ENCODE measurements around the gene EIF2S3. TPM values are rescaled to one million over a fixed set of nuclear protein-coding genes. Genes with fewer than 3 reads are reported as not detected.

EIF2S3 gene
- total RNA-seq, 1 experiment from 2014 or later = 201 TPM

- POLR2A ChIA-PET (ENCODE audit: unreplicated experiment) = no interaction called here
- CTCF ChIA-PET = interaction anchor here (1.5 kb wide), 1 partner anchor 28 kb away, joined by 18 read pairs; the partner anchor contains the start of gene EIF2S3
These were observed 28.3 kb upstream of the EIF2S3 start for GRCh38 chrX:24026432-24026831.

GRCh38 chrX:24027086-24027485, 27.7 kb upstream of the EIF2S3 start, which contains the start of gene KLHL15:
Gene KLHL15 (minus strand): TSS chrX:24027186. CDS start chrX:24006693, 20,493 bp downstream.
- peak within 1 kb of the TSS; percentile 70 for H3K4me3 ChIP-seq (ENCODE audit: low read length)
- POLR2A ChIA-PET (ENCODE audit: unreplicated experiment) = no interaction called here
- peaks cover 10% of the 10 kb centered on the region for H4K20me1 ChIP-seq (ENCODE audit: low read length)
- no peak for DNase-seq
- CTCF ChIA-PET = no interaction called here
- H3K9ac ChIP-seq (ENCODE audit: low read length) = peak within 1 kb of the TSS; percentile 90
- peak within 1 kb of the TSS; percentile 90 for H3K4me2 ChIP-seq (ENCODE audit: low read length)
- peak within 1 kb of the TSS; percentile 78 for H3K27ac ChIP-seq (ENCODE audit: low read length)
- H3K4me1 ChIP-seq (ENCODE audit: insufficient read depth, low read length) = peaks cover 12% of the 10 kb centered on the region; the same call in 1 of the 2 replicates
- no TSS peak for BruUV-seq (replicated peaks)
- no peaks in the 10 kb centered on the region for H3K36me3 ChIP-seq (ENCODE audit: low read depth, low read length)
- H3K27me3 ChIP-seq (ENCODE audit: low read length) = no peaks in the 10 kb centered on the region
- peak within 1 kb of the TSS; percentile 77 for H2AFZ ChIP-seq (ENCODE audit: low read length)
- ATAC-seq = no peak
- peaks cover 30% of the 10 kb centered on the region for H3K79me2 ChIP-seq (ENCODE audit: low read length)
- TF ChIP-seq EZH2 (IDR thresholded peaks at IDR 0.05; ENCODE audit: low read length, unreplicated experiment) = no peak
- TF ChIP-seq CTCF (conservative IDR thresholded peaks at IDR 0.05; ENCODE audit: low read depth, low read length) = no peak
- no peak for TF ChIP-seq EZH2phosphoT487 (IDR thresholded peaks at IDR 0.05; ENCODE audit: borderline replicate concordance, low read length)
- no peaks in the 10 kb centered on the region for H3K9me2 ChIP-seq (replicated peaks; ENCODE audit: low read length)
- H3K9me3 ChIP-seq (ENCODE audit: low read length) = no peaks in the 10 kb centered on the region
- intact Hi-C loops (cut with micrococcal nuclease) = loop anchor here (10.0 kb wide), 1 partner anchor 92 kb away; no protein-coding TSS in a partner anchor
- H3F3A ChIP-seq (ENCODE audit: low read length, unreplicated experiment) = no peaks in the 10 kb centered on the region

More at GRCh38 chrX:24026432-24026831, 28.3 kb upstream of the EIF2S3 start:
- BruUV-seq (replicated peaks) = no TSS peak
- intact Hi-C loops (cut with micrococcal nuclease) = loop anchor here (10.0 kb wide), 1 partner anchor 92 kb away; no protein-coding TSS in a partner anchor
- Histone ChIP-seq H3K79me2 (ENCODE audit: low read length) (peaks cover 36% of the 10 kb centered on the region), H2AFZ (ENCODE audit: low read length) (peak overlapping the region; percentile 77), H3K4me1 (ENCODE audit: insufficient read depth, low read length) (peaks cover 12% of the 10 kb centered on the region; the same call in 1 of the 2 replicates), H3K9me3 (ENCODE audit: low read length) (no peaks in the 10 kb centered on the region), H3F3A (ENCODE audit: low read length, unreplicated experiment) (no peaks in the 10 kb centered on the region), H3K4me3 (ENCODE audit: low read length) (peak overlapping the region; percentile 70), H4K20me1 (ENCODE audit: low read length) (peaks cover 10% of the 10 kb centered on the region), H3K9ac (ENCODE audit: low read length) (peak overlapping the region; percentile 90), H3K4me2 (ENCODE audit: low read length) (peak overlapping the region; percentile 90), H3K36me3 (ENCODE audit: low read depth, low read length) (no peaks in the 10 kb centered on the region), H3K27ac (ENCODE audit: low read length) (peak overlapping the region; percentile 78), H3K27me3 (ENCODE audit: low read length) (no peaks in the 10 kb centered on the region), H3K9me2 (replicated peaks; ENCODE audit: low read length) (no peaks in the 10 kb centered on the region)
- DNase-seq = no peak
- no peak for TF ChIP-seq EZH2 (IDR thresholded peaks at IDR 0.05; ENCODE audit: low read length, unreplicated experiment)
- no peak for TF ChIP-seq EZH2phosphoT487 (IDR thresholded peaks at IDR 0.05; ENCODE audit: borderline replicate concordance, low read length)
- no peak for TF ChIP-seq CTCF (conservative IDR thresholded peaks at IDR 0.05; ENCODE audit: low read depth, low read length)
- ATAC-seq = no peak

DNA sequence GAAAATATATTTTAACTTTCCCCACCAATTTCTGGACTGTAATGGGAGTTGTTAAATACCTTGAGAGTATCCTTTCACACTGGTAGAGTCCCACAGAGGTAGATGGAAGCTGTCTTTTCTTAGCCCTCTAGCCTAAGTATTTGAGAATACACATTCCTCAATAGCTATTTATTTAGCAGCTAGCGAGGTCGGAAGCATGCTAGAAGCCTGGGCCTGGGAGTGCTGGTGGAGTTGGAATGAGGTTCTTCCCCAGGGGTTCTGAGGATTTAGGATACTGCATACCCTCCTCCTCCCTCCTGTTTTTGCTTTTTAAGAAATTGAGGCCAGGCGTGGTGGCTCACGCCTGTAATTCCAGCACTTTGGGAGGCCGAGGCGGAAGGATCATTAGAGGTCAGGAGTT, 26.8 kb upstream of the EIF2S3 start:
- no peak for ATAC-seq

More for the DNA sequence above, 26.8 kb upstream of the EIF2S3 start:
- Histone ChIP-seq H3K4me3 (ENCODE audit: low read length) (no peak overlapping the region), H4K20me1 (ENCODE audit: low read length) (peaks cover 9% of the 10 kb centered on the region), H3F3A (ENCODE audit: low read length, unreplicated experiment) (no peaks in the 10 kb centered on the region), H3K27me3 (ENCODE audit: low read length) (no peaks in the 10 kb centered on the region), H3K79me2 (ENCODE audit: low read length) (peaks cover 21% of the 10 kb centered on the region), H3K36me3 (ENCODE audit: low read depth, low read length) (no peaks in the 10 kb centered on the region), H3K4me1 (ENCODE audit: insufficient read depth, low read length) (peaks cover 11% of the 10 kb centered on the region; the same call in 1 of the 2 replicates), H3K9me2 (replicated peaks; ENCODE audit: low read length) (no peaks in the 10 kb centered on the region), H3K9ac (ENCODE audit: low read length) (no peak overlapping the region), H2AFZ (ENCODE audit: low read length) (no peak overlapping the region), H3K9me3 (ENCODE audit: low read length) (no peaks in the 10 kb centered on the region), H3K27ac (ENCODE audit: low read length) (no peak overlapping the region), H3K4me2 (ENCODE audit: low read length) (no peak overlapping the region)
- BruUV-seq (replicated peaks) = no TSS peak
- CTCF ChIA-PET = no interaction called here
- no peak for DNase-seq
- TF ChIP-seq CTCF (conservative IDR thresholded peaks at IDR 0.05; ENCODE audit: low read depth, low read length) (no peak), EZH2 (IDR thresholded peaks at IDR 0.05; ENCODE audit: low read length, unreplicated experiment) (no peak), EZH2phosphoT487 (IDR thresholded peaks at IDR 0.05; ENCODE audit: borderline replicate concordance, low read length) (no peak)
- POLR2A ChIA-PET (ENCODE audit: unreplicated experiment) = no interaction called here
- intact Hi-C loops (cut with micrococcal nuclease) = loop anchor here (10.0 kb wide), 1 partner anchor 93 kb away; no protein-coding TSS in a partner anchor

Measured in PC-3 (cell line).